NB4 (cell line): ENCODE data around the gene STOML3.

Experiments used
- DNase-seq: peaks from one replicate; pipeline ENCODE4 v3.0.0; 2010; ENCODE audit warnings: low read depth
- H3K4me3 ChIP-seq: one replicate; pipeline ENCODE4 v1.5.1; 2011; ENCODE audit warnings: mild to moderate bottlenecking, low read depth, low read length, moderate library complexity
- CTCF ChIP-seq: IDR thresholded peaks from one replicate; pipeline ENCODE4 v1.5.1; 2012; ENCODE audit warnings: low read depth, low read length
- MYC ChIP-seq: IDR thresholded peaks from 2 replicates; pipeline ENCODE4 v1.6.1; 2011; ENCODE audit warnings: low read depth, low read length
- POLR2A ChIP-seq: IDR thresholded peaks from 2 replicates; pipeline ENCODE4 v1.6.1; 2011; ENCODE audit warnings: mild to moderate bottlenecking; ENCODE audit not compliant: insufficient read length; ENCODE audit errors: extremely low read depth
- TF ChIP-seq, protein P1 (sequence below): IDR thresholded peaks from 2 replicates; pipeline ENCODE4 v1.6.1; 2011; ENCODE audit warnings: low read depth, low read length

Gene STOML3

GRCh38 chr13:38957794-38958592, 32.6 kb downstream of the STOML3 start:
- no peak for DNase-seq
- H3K4me3 ChIP-seq: no peak overlapping the region
- TF ChIP-seq CTCF (no peak), POLR2A (no peak), MYC (no peak)
- TF ChIP-seq, protein P1, sequence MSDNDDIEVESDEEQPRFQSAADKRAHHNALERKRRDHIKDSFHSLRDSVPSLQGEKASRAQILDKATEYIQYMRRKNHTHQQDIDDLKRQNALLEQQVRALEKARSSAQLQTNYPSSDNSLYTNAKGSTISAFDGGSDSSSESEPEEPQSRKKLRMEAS: no peak

DNA sequence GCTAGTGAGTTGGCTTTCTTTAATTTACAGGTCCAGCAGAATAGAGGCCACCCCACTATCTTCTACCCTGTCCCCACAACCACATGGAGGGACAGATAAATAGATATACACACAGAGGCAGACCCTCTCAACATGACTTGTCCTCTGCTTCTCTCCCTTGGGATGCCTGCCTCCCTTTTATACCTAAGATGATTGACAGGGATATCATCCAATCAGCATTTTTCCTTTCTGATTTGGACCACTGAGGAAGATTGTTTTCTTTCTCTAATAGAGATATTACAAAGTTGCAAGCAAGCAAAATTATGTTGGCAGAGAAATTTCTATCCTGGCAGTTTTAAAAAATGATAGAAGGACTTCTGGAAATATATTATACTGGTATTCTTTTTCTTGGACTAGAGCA, 35.8 kb downstream of the STOML3 start:
- no peak for DNase-seq
- TF ChIP-seq MYC (no peak), POLR2A (no peak), CTCF (no peak)
- TF ChIP-seq, protein P1: no peak
- no peak overlapping the region for H3K4me3 ChIP-seq

GRCh38 chr13:38954291-38954690, 36.3 kb downstream of the STOML3 start:
- DNase-seq: no peak
- H3K4me3 ChIP-seq: no peak overlapping the region
- no peak for TF ChIP-seq CTCF
- TF ChIP-seq MYC: no peak
- TF ChIP-seq POLR2A: no peak
- TF ChIP-seq, protein P1: no peak

DNA sequence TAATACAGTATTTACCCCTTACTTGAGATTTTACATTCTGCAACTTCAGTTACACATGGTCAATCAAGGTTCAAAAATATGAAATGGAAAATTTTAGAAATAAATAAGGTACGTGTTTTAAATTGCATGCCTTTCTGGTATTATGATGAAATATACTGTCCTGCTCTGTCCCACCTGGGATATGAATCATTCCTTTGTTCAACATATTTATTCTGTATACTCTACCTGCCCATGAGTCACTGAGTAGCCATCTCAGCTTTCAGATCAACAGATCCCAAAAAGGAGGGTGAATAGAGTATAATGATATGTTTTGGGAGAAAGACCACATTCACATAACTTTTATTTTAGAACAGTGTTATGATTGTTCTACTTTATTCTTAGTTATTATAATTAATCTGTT, 37.8 kb downstream of the STOML3 start:
- no peak overlapping the region for H3K4me3 ChIP-seq
- TF ChIP-seq POLR2A: no peak
- no peak for DNase-seq

GRCh38 chr13:38951525-38952313, 38.9 kb downstream of the STOML3 start:
- DNase-seq: no peak
- H3K4me3 ChIP-seq: no peak overlapping the region
- no peak for TF ChIP-seq MYC
- TF ChIP-seq, protein P1: no peak
- no peak for TF ChIP-seq CTCF
- TF ChIP-seq POLR2A: no peak

DNA sequence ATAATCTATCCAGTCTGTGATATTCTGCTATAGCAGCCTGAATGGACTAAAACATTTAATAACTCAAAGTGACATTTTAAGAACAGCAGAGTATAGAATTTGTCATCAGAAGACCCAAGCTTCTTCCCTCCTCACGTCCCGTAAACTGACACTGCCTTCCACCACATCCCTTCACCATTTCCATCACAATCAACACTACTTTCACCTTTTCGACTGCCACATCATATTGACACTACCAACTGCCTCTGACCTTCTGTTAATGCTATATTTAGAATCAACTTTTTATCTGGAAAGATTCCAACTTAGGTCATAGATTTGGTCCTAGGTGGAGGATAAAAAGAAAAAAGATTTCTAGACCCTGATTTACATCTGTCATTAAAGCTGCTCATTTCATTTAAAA, 39.6 kb downstream of the STOML3 start:
- TF ChIP-seq, protein P1: no peak
- no peak for TF ChIP-seq POLR2A
- TF ChIP-seq MYC: no peak
- TF ChIP-seq CTCF: no peak
- DNase-seq: no peak
- no peak overlapping the region for H3K4me3 ChIP-seq
